K562 (cell line): Measurements from ENCODE around the gene SATB2. TPM values are rescaled to one million over a fixed set of nuclear protein-coding genes. Genes with fewer than 3 reads are reported as not detected.

Experiments
- ATAC-seq: fragments of 200-7000 bp; cut with Tn5 transposase; 3 replicates; pipeline ENCODE4 v1.9.1; 2020; ENCODE audit warnings: moderate library complexity
- BruUV-seq: library from RNA; stranded (reverse); fragments of 400-500 nt; replicated peaks from 2 replicates; lab custom pipeline; 2021; lab: Mats Ljungman, UMichigan
- CTCF ChIA-PET: fragments of 300-600 bp; formaldehyde crosslinking; extraction: SDS; loops from one replicate; lab custom pipeline; 2021; ENCODE audit warnings: low intra/inter-chr PET ratio; lab: Yijun Ruan, JAX
- POLR2A ChIA-PET: fragments of 300-600, 350-650 bp; sonication (Branson Sonifier 250); formaldehyde crosslinking; extraction: SDS; loops from one replicate; lab custom pipeline; 2021; ENCODE audit warnings: antibody characterized with exemption, inconsistent platforms; lab: Yijun Ruan, JAX
- DNase-seq, 4 experiments: peaks; one replicate each; pipeline versions ENCODE4 v3.0.0 to v3.0.0-alpha.2; 2011 to 2018; ENCODE audit warnings: low spot score in 3 of 4, mixed read lengths in 3 of 4; ENCODE audit errors: extremely low read depth in 1 of 4
- FAIRE-seq: peaks from 2 replicates; lab custom pipeline; 2011; peaks lifted over from hg19 to GRCh38; lab: Jason Lieb, UNC
- H2AFZ ChIP-seq: 2 replicates; pipeline ENCODE4 v1.6.0; 2011; ENCODE audit warnings: low read depth, low read length, control low read depth, inconsistent platforms
- H3K27ac ChIP-seq: fragments of 200-600 bp; 3 replicates; pipeline ENCODE4 v1.8.0; 2011; ENCODE audit warnings: low read depth, mild to moderate bottlenecking, control low read depth, inconsistent platforms, low read length, moderate library complexity, mixed read lengths; ENCODE audit errors: extremely low read depth
- H3K27me3 ChIP-seq, 2 experiments: fragments of 300-600 bp in 1 of 2; 2 replicates in 1 of 2; 3 replicates in 1 of 2; pipeline versions ENCODE4 v1.6.0 to v1.8.0; 2011; ENCODE audit warnings: inconsistent platforms in 2 of 2, low read length in 2 of 2, mild to moderate bottlenecking in 1 of 2, mixed read lengths in 1 of 2, moderate library complexity in 1 of 2; ENCODE audit not compliant: control insufficient read depth in 2 of 2, insufficient read depth in 2 of 2
- H3K36me3 ChIP-seq: fragments of 300-600 bp; 3 replicates; pipeline ENCODE4 v1.8.0; 2011; ENCODE audit warnings: mild to moderate bottlenecking, low read length, inconsistent platforms; ENCODE audit not compliant: control insufficient read depth, insufficient read depth
- H3K4me1 ChIP-seq, 2 experiments: fragments of 200-600 bp in 1 of 2; replicated peaks in 1 of 2; 2 replicates in 1 of 2; 3 replicates in 1 of 2; pipeline versions ENCODE4 v1.5.1 to v1.8.0; 2011; ENCODE audit warnings: inconsistent platforms in 2 of 2, low read length in 2 of 2, mild to moderate bottlenecking in 1 of 2, mixed read lengths in 1 of 2, moderate library complexity in 1 of 2; ENCODE audit not compliant: control insufficient read depth in 2 of 2, insufficient read depth in 2 of 2
- H3K4me2 ChIP-seq: 2 replicates; pipeline ENCODE4 v1.6.1; 2011; ENCODE audit warnings: low read length, control low read depth, inconsistent platforms, mixed read lengths; ENCODE audit not compliant: insufficient read depth
- H3K4me3 ChIP-seq: fragments of 200-600 bp; sonication (generic), shearing (Covaris generic); 2 replicates; pipeline ENCODE4 v1.5.1; 2016; ENCODE audit warnings: control low read depth, inconsistent platforms
- H3K79me2 ChIP-seq: fragments of 200-600 bp; 3 replicates; pipeline ENCODE4 v1.8.0; 2011; ENCODE audit warnings: low read length, inconsistent platforms; ENCODE audit not compliant: control insufficient read depth, insufficient read depth
- H3K9ac ChIP-seq, 2 experiments: 2 replicates each; pipeline versions ENCODE4 v1.6.0 to v1.6.1; 2011; ENCODE audit warnings: low read depth in 2 of 2, low read length in 2 of 2, control low read depth in 1 of 2, inconsistent platforms in 1 of 2, mild to moderate bottlenecking in 1 of 2, mixed read lengths in 1 of 2; ENCODE audit not compliant: insufficient read depth in 1 of 2
- H3K9me1 ChIP-seq: one replicate; pipeline ENCODE4 v1.6.0; 2011; ENCODE audit warnings: inconsistent platforms, mild to moderate bottlenecking, low read length, moderate library complexity; ENCODE audit not compliant: control insufficient read depth, insufficient read depth
- H3K9me3 ChIP-seq: replicated peaks from 2 replicates; pipeline ENCODE4 v1.5.1; 2011; ENCODE audit warnings: low read depth, low read length, inconsistent platforms; ENCODE audit not compliant: control insufficient read depth, insufficient read depth
- H4K20me1 ChIP-seq: replicated peaks from 2 replicates; pipeline ENCODE4 v1.6.1; 2011; ENCODE audit warnings: low read length, inconsistent platforms, mixed read lengths; ENCODE audit not compliant: control insufficient read depth, insufficient read depth
- ATF7 ChIP-seq: fragments of 450-650 bp; IDR thresholded peaks from 2 replicates; pipeline ENCODE4 v1.7.1; 2014; ENCODE audit warnings: mild to moderate bottlenecking, moderate library complexity
- CEBPB ChIP-seq: fragments of 450-650 bp; IDR thresholded peaks from 2 replicates; pipeline ENCODE4 v1.6.1; 2016; ENCODE audit warnings: missing genetic modification characterization, missing compliant biosample characterization
- CREM ChIP-seq: IDR thresholded peaks from 2 replicates; pipeline ENCODE4 v1.6.1; 2014; ENCODE audit warnings: antibody characterized with exemption, low read depth
- DDX20 ChIP-seq: fragments of 450-650 bp; IDR thresholded peaks from 2 replicates; pipeline ENCODE4 v1.6.1; 2016; ENCODE audit warnings: missing genetic modification characterization, low read depth, mild to moderate bottlenecking, missing compliant biosample characterization, moderate library complexity
- HCFC1 ChIP-seq: IDR thresholded peaks from 2 replicates; pipeline ENCODE4 v1.6.1; 2012; ENCODE audit warnings: low read depth, low read length, improper control_type of control experiment
- HLTF ChIP-seq: fragments of 450-650 bp; IDR thresholded peaks from 2 replicates; pipeline ENCODE4 v1.6.1; 2016
- MCM7 ChIP-seq, 2 experiments: fragments of 450-650 bp; IDR thresholded peaks; 2 replicates each; pipeline ENCODE4 v1.6.1; 2016 to 2018
- MXI1 ChIP-seq: IDR thresholded peaks from 2 replicates; pipeline ENCODE4 v1.6.1; 2011; ENCODE audit warnings: low read depth, mild to moderate bottlenecking, improper control_type of control experiment, low read length
- NFYB ChIP-seq: IDR thresholded peaks from 2 replicates; pipeline ENCODE4 v1.6.1; 2011; ENCODE audit warnings: mild to moderate bottlenecking, moderate library complexity; ENCODE audit not compliant: insufficient read length; ENCODE audit errors: extremely low read depth
- POLR2H ChIP-seq: IDR thresholded peaks from 2 replicates; pipeline ENCODE4 v1.6.1; 2016; ENCODE audit warnings: missing genetic modification characterization, low read depth, mild to moderate bottlenecking, control low read depth, missing compliant biosample characterization, moderate library complexity
- PURB ChIP-seq: sonication (generic); formaldehyde crosslinking; IDR thresholded peaks from 2 replicates; pipeline ENCODE4 v1.9.0; 2021; ENCODE audit warnings: low read depth, mild to moderate bottlenecking, missing genetic modification reagents
- SIN3B ChIP-seq: fragments of 450-650 bp; IDR thresholded peaks from 2 replicates; pipeline ENCODE4 v1.6.1; 2017; ENCODE audit warnings: low read depth, mild to moderate bottlenecking, moderate library complexity
- SMARCA4 ChIP-seq: fragments of 450-650 bp; IDR thresholded peaks from 2 replicates; pipeline ENCODE4 v1.6.1; 2016
- TAL1 ChIP-seq: fragments of 450-650 bp; IDR thresholded peaks from 2 replicates; pipeline ENCODE4 v1.6.1; 2016; ENCODE audit warnings: mild to moderate bottlenecking
- U2AF1 ChIP-seq: fragments of 200-400 bp; formaldehyde crosslinking; optimal IDR thresholded peaks from 2 replicates; pipeline ENCODE3; 2017; ENCODE audit warnings: mild to moderate bottlenecking, low read depth, low read length, moderate library complexity
- ZFP30 ChIP-seq: fragments of 250-450 bp; sonication (Bioruptor Pico); IDR thresholded peaks from 2 replicates; pipeline ENCODE4 v1.8.0; 2022; ENCODE audit warnings: moderate library complexity, mild to moderate bottlenecking, inconsistent platforms, borderline replicate concordance
- ZNF408 ChIP-seq: fragments of 250-450 bp; sonication (Bioruptor Pico); IDR thresholded peaks from 2 replicates; pipeline ENCODE4 v1.4.0; 2020; ENCODE audit warnings: low read depth, mild to moderate bottlenecking, moderate library complexity
- ZNF584 ChIP-seq: fragments of 200-800 bp; sonication (Bioruptor generic); IDR thresholded peaks from 2 replicates; pipeline ENCODE4 v1.6.1; 2016; ENCODE audit warnings: low read depth, mild to moderate bottlenecking, missing genetic modification characterization, missing compliant biosample characterization
- ZNF592 ChIP-seq: fragments of 450-650 bp; IDR thresholded peaks from 2 replicates; pipeline ENCODE4 v1.6.1; 2017; ENCODE audit warnings: antibody characterized with exemption, mild to moderate bottlenecking
- ZNF644 ChIP-seq: fragments of 200-800 bp; sonication (Bioruptor generic); IDR thresholded peaks from 2 replicates; pipeline ENCODE4 v1.6.1; 2016; ENCODE audit warnings: low read depth, missing genetic modification characterization, missing compliant biosample characterization
- ZNF707 ChIP-seq: fragments of 250-450 bp; sonication (Bioruptor Pico); conservative IDR thresholded peaks from 2 replicates; pipeline ENCODE4 v1.8.0; 2022; ENCODE audit warnings: inconsistent platforms, mild to moderate bottlenecking, moderate library complexity
- WGBS: fragments of 100-300 bp; shearing (Covaris generic); methylation state at CpG from one replicate; pipeline ENCODE4 v1.1.6; 2016; ENCODE audit warnings: low coverage, mixed read lengths; ENCODE audit not compliant: insufficient coverage; ENCODE audit errors: missing lambda C conversion rate; 5-methylcytosine and 5-hydroxymethylcytosine counted together
- in situ Hi-C: fragments of 300-500 bp; cut with MboI; formaldehyde crosslinking; loops from 4 replicates; pipeline ENCODE4 v1.15.0; 2018; ENCODE audit warnings: inconsistent platforms, mixed read lengths
- intact Hi-C: fragments of 100-400 bp; cut with micrococcal nuclease; formaldehyde crosslinking; loops from 2 replicates; pipeline ENCODE4 v1.14.2; 2022
- polyA plus RNA-seq, 8 experiments: library from polyadenylated mRNA; depleted of rRNA in 4 of 8; stranded (reverse) in 5 of 8; unstranded in 3 of 8; fragments of >200 nt; fragmentation: Nextera tagmentation in 2 of 8; fragmentation: Illumina TruSeq in 1 of 8; extraction: Ambion mirVana in 2 of 8; extraction: Trizol in 1 of 8; gene quantifications; 2 replicates each; pipeline versions ENCODE4 v1.2.1 to v1.2.3, GENCODE V29; 2011 to 2014; ENCODE audit warnings: inconsistent platforms in 1 of 8, missing spikeins in 1 of 8
- total RNA-seq, 7 experiments: library from RNA; depleted of rRNA in 6 of 7; stranded (reverse); fragments of >200 nt in 6 of 7; fragmentation: Illumina TruSeq in 2 of 7; extraction: Trizol in 2 of 7; gene quantifications; 2 replicates each; pipeline versions ENCODE4 v1.2.1 to v1.2.3, GENCODE V29; 2011 to 2021; ENCODE audit warnings: low replicate concordance in 1 of 7

SATB2 gene
- total and polyA plus RNA-seq, 9 of the 15 experiments (the other 6 are each of a cell fraction or from before 2014, with no cell fraction given): 4.5 to 34.0 (median 15.1) TPM

- 19% methylated on average over 11 of the region's 11 CpGs for WGBS
- Histone ChIP-seq H2AFZ (no peak overlapping the region), H3K4me3 (no peak overlapping the region), H3K4me1 (peaks cover 0 to 9% of the 10 kb centered on the region in 2 experiments; a peak in 3 of 5 replicates), H3K9ac (no peak overlapping the region), H3K27me3 (no peaks in the 10 kb centered on the region), H3K79me2 (peaks cover 37% of the 10 kb centered on the region), H3K9me1 (no peaks in the 10 kb centered on the region), H4K20me1 (no peaks in the 10 kb centered on the region), H3K4me2 (no peak overlapping the region), H3K9me3 (no peaks in the 10 kb centered on the region), H3K36me3 (peaks cover 76% of the 10 kb centered on the region), H3K27ac (peak overlapping the region; percentile 52; the same call in 2 of the 3 replicates)
- DNase-seq: peak in 2 of 4 experiments; percentile 9 to 25
- intact Hi-C loops (no loop called here), in situ Hi-C loops (no loop called here)
- POLR2A ChIA-PET: no interaction called here
- no TSS peak for BruUV-seq
- ATAC-seq: peak; percentile 77
- CTCF ChIA-PET: no interaction called here
- peak; percentile 29 for FAIRE-seq
- TF ChIP-seq TAL1 (peak; percentile 27; the same call in 1 of the 2 replicates), HLTF (no peak), ZNF592 (0 out of 2 replicates have a peak, but pooled peaks have one; percentile 46), ZNF408 (CRISPR knock-in tag) (no peak), CEBPB (tag) (no peak), ZNF584 (CRISPR knock-in tag) (0 out of 2 replicates have a peak, but pooled peaks have one; percentile 44), SIN3B (no peak), MCM7 (IDR thresholded peaks at IDR 0.05) (no peak), PURB (CRISPR knock-in tag) (no peak), NFYB (no peak), DDX20 (tag) (no peak), ZNF707 (CRISPR knock-in tag) (no peak), POLR2H (tag) (no peak), HCFC1 (no peak), ZNF644 (tag) (no peak), U2AF1 (no peak), ZFP30 (CRISPR knock-in tag) (no peak), MXI1 (no peak), CREM (no peak), ATF7 (no peak), SMARCA4 (peak; percentile 73)
Observed at GRCh38 chr2:199431746-199432213, 26.0 kb downstream of the SATB2 start.
